Mesenteric fat pad (tissue), 1 donor: ENCODE measurements around the gene PTPRD. TPM values are rescaled to one million over a fixed set of nuclear protein-coding genes. Genes with fewer than 3 reads are reported as not detected.

Experiments
- DNase-seq: peaks from one replicate; pipeline ENCODE4 v3.0.0-alpha.2; 2020; ENCODE audit warnings: low spot score
- total RNA-seq: library from RNA; stranded (reverse); fragmentation: NEBNext Ultra II Directional; extraction: Animal tissue kit (Norgen Biotek cat#: 25700); gene quantifications from one replicate; pipeline ENCODE4 v1.2.1, GENCODE V29; 2021
- donor health status: DM: yes; HTN: yes; CAD: no.

Gene PTPRD
- total RNA-seq, 1 donor from 2014 or later, result 18.0 TPM

DNA sequence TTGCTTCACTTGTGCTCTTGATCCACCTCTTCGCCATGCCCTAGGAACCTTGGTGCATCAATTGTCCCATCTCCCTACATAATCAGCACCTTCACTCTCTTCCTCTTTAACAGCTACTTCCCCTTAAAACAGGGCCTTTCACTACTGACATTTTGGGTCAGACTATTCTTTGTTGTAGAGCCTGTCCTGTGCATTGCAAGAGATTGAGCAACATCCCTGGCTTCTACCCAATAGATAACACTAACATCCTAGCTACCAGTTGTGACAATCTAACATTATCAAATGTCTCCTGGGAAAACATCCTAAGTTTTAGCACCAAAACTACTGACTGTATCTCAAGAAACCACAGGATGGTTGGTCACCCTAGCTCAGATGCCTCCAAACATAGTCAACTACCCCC lies 1958.9 kb downstream of the PTPRD start:
- no peak for DNase-seq

DNA sequence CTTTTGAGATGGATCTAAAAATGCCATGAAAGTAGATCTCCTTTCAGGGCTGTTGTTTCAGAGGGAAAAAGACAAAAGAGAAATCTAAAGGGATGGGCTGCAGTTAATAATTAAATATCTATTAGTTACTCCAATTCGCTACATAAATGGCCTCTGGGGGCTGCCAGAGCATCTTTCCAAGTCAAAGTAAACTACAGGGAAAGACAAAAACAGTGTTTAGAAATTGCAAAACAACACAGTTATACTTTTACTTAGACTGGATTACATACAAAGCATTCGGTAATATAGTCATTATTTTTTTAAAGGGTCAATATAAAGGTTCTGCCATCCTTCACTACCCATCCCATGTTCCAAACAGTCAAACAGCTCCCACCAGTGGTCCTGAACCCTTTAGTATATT lies 1959.7 kb downstream of the PTPRD start:
- DNase-seq, result no peak

DNA sequence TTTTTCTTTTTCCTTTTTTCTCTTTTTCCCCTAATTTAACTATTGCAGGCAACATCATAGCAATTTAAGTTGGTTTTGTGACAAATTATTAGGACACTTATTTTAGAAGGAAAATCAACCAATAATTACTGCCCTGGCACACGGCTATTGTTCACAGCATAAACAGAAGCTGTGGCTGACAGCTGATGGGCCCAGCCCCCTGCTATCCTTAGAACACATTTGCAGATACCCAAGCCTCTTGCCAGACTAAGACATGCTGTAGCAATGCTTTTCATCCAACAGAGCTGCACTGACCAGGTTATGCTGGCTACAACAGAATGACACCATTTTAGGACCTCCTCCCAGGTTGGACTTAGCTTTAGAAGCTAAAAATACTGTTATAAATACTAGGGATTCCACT lies 1960.5 kb downstream of the PTPRD start:
- DNase-seq, result no peak

DNA sequence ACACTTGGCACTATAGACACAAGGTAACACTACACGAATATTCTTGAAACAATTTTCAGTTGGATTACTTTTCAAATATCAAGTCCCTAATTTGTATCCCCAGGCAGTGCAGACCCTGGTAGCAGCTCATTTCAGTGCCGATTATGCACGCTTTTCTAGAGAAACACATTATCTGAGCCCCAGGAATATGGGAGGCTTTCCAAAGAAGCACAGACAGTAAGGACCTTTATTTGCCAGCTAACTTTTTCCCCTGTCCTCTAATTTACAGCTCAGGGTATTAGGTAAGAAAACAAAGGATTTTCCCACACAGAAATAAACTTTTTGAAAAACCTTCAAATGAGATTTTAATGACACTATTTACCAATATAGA lies 1961.0 kb downstream of the PTPRD start:
- no peak for DNase-seq

DNA sequence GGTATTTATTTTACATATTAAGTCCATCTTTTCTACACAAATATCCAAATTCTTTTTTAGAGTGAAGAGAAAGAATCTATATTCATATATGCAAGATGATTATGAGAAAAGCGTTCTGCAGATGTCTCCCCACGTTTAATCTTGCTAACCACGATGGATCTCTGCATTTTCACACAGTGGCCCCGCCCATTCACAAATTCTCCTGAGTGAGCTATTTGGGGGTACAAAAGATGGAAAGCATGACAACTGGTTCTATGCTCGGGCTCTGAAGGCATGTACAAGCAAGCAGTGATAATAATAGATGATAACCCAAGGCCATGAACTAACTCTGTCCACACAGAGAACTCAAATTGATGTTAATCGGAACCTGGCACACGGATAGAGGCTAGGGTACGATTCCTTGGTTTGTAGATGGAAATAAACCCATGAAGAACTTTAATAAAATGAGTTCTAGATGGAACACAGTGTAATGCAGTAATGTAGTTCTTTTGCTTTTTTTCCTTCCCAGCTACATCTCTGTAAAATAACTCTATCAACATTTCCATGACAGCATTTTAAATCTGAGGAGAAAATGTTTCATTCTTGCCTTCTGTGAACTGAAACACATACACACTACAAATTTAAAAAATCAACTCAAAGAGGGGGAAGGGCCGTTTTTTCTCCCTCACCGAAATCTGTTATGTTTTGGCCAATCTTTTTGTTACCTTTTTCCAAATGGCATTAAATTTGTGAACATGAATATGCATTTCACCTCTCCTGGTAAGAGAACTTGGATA lies 1961.5 kb downstream of the PTPRD start:
- DNase-seq, result no peak

DNA sequence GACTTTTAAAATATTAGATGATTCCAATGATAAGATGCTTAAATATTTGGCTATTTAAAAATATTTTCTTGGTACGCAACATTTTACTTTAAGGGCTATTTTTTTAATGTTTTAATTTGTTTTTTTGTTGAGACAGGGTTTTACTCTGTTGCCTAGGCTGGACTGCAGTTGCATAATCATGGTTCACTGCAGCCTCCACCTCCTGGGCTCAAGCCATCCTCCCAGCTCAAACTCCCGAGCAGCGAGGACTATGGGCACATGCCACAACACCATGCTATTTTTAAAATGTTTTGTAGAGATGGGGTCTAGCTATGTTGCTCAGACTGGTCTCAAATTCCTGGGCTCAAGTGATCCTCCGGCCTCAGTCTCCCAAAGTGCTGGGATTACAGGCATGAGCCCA lies 1963.0 kb downstream of the PTPRD start:
- no peak for DNase-seq

DNA sequence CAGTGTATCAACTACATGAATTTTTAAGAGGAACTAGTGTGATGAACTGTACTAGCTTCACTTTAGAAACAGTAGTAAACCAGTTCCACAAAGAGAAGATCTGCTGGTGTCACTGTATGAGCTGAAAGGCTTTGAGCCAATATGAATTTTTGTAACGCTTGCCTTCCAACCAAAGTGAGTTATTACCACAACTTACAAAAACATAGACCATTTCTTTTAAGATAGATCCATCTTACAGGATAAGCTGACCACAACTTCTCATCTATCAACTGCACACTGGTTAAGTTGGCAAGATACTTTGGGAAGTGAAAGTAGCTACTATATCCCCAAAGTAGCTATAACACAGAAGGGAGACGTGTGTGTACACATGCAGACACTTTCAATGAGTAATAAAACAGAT lies 1963.6 kb downstream of the PTPRD start:
- no peak for DNase-seq

DNA sequence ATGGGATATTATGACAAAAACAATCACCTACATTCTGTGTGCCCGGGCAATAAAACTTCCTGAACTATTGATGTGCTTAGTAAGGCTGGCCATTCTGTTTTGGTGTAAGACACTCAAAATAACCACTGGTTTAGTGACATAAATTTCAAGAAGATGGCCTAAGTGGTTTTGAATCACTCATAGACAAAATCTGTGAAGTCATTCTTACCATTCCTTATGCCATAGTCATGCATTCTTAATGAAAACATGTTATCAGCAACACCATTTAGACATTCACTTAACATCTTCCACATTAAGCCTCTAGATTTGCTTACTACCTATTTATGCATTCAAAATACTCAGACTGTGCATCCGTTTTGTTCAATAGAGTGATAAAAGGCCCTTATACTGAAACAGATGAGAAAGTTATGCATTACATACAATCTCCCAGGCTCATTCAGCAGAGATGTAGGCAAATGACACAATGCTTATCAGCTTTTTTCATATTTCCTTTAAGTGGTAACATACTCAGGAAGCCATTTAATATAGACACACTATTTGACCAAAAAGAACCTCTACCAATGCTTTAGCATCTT lies 1964.4 kb downstream of the PTPRD start:
- DNase-seq, result no peak

DNA sequence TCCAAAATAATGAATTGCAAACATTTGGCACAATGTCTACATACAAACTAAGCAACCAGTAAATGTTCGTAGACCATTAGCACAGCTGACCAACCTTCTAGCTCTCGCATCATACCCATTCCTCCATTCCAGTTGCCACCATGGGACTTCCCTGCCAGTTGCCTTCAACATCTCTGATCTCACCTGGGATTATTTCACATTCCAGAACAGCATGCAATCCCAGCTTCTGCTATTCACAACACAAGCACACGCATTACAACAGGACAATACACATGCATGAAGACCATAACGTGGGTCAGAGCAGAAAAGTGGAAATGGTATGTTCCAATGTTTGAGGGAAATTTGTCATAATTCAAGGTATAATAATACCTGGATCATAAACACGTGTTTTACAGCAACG lies 1965.0 kb downstream of the PTPRD start:
- DNase-seq, result no peak

DNA sequence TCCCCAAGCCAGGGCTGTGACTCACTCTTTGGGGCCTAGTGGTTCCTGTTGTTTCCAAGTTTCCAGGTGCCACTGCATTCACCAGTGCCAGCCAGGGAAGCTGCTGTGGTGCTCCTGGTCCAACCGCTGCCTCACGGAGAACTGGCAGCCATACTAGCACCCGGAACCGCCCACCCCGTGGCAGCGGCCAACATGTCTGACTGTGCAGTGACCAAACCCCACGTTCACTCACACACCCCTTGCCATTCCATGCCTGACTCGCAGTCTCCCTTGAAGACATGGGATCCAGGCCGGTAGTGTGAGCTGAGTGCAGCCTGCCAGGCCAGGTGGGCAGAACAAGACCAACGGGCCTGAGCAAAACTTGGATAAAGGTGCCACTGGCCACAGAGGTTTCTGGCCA lies 1968.2 kb downstream of the PTPRD start:
- no peak for DNase-seq

DNA sequence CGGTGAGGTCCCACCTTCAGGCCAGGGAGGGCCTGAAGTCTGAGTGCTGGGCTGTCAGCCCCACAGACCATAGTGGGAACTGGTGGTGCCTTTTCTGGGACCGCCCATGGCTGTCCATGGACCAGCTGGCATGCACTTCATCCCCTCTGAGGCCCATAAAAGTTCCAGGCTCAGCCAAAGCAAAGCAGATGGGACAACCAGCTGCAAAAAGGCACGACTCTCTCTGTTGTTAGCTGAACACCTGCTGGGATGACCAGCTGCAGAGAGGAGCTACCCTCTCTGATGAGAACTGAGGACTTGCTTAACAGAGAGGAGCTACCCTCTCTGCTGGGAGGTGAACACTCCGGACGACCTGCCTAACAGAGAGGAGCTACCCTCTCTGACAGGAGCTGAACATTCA lies 1968.9 kb downstream of the PTPRD start:
- DNase-seq, result no peak

DNA sequence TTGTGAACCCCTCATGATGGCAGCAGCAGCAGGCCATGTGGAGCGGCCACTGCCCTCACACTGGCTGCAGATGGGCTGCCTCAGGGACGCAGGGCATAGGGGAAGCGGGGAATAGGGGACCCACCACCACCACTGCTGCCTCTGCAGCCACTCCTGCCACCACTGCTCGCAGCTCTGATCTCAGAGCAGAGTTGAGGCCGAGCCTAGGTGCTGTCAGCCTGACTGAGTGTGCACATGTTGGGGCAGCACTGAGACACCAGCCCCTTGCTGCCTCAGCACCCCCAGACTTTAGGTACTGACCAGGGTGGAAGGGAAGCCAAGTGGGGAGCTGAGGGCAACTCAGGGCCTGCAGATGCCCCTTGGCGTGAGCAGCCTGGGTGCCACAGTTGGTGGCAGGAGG lies 1969.3 kb downstream of the PTPRD start:
- DNase-seq, result no peak

DNA sequence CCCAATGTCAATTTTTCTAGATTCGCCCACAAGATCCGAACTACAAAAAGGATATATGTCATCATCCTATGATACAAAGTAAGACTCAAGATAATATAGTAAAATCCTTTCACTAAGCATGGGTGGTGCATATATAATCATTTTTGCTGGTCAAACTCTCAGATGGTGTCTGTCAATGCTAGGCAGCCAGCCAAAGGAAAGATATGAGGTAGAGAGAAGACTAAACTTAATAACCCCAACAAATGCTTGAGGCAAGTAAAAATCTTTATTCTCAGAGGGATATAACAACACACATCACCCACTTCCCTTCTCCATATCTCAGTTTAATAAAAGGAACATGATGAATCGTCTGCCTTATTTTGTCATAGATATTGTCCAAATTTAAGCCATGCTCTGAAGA lies 1972.0 kb downstream of the PTPRD start:
- no peak for DNase-seq

DNA sequence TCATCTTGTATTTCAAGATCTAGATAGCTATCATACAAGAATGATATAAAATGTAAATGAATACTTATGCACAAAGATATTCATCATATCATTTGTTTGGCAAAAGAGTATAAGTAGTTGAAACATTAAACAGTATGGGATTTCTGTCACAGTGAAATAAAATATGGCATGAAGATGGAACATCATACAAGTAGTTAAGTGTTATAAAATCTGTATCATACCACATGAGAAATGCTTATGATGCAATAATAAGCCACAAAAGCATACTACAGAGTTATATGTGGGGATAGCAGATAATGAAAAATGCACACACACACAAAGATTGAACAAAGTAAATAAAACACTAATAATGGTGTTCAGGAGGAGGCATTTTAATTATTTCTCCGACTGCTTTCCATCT lies 1975.2 kb downstream of the PTPRD start:
- no peak for DNase-seq

DNA sequence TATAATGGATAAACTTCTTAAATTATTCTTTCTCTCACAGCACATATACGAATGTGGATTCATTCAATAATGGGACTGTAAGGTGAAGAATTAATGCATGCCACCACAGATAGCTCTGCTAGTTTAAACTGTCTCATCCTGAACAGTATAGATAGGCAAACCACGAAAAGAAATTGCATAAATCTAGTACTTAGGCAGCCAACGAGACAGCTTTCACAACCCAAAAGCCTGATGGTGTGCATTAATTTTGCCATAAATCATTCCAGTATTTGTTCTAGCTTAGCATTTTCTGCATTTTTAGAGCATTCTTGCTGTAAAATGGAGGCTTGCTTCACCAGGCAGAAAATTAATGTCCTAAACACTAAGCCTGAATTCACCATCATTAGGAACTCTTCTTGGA lies 1979.0 kb downstream of the PTPRD start:
- DNase-seq, result no peak

DNA sequence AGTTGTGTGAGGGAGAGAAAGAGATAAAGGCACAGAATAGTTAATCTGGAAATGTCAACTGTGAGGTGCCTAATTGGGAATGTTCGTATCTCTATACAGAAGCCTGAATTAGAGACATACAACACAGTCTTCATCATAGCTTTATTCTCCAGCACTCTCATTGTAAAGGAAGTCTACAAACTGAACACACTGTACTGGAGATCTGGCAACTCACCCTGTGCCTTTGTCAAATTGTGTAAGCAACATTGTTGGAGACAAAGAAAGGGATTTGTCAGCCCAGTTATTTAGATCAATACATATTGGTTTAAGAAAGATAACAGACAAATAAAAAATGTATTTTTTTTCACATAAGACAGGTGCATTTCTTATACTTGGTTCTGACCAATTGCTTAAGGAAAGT lies 1980.3 kb downstream of the PTPRD start:
- no peak for DNase-seq

DNA sequence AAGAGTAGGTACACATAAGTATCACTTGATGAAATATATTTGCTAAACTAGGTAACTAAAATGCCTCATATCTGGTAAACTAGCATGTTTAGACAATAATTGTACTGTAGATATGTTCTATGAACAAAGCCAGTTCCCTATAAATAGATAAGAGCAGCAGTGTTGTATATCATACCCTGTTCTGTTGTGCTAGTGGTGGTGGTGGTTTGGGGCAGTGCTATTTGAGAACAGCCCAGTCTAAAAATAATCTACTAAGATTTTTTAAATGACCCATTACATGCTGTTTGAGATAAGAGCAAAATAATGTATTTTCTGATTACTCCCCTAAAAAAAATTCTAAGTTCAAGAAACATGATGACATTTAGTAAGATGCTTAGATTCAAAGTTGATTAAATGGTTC lies 1984.0 kb downstream of the PTPRD start:
- no peak for DNase-seq

DNA sequence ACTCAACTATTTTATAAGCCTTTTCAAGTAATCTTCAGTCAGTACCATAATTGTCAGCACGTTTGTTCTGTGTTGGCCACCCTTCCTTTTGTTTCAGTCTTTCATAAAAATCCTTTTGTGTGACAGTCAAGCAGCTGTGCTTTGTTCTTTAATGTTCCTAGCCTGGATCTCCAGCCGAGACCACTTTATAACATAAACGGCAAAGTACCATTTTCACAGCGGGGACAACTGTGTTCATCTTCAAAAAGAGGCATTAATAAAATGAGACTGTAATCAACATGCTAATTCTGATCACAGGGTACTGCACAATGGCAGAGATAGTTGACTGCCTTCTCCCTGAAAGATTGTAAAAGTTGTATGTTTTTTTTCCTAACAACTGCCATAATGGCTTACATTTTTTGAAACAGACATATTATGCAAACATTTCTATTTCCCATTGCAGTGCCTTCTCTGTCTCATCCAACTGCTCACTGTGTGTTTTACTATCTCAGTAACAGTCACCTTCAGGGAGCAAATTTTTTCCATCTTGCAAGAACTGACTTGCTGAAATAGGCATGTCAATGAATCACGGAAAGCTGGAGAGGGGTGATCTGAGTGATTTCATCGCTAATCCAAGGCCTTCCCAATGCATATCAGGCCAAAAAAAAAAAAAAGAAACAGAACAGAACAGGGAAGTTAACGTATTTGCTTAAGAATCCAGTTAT lies 1984.7 kb downstream of the PTPRD start:
- DNase-seq, result no peak

DNA sequence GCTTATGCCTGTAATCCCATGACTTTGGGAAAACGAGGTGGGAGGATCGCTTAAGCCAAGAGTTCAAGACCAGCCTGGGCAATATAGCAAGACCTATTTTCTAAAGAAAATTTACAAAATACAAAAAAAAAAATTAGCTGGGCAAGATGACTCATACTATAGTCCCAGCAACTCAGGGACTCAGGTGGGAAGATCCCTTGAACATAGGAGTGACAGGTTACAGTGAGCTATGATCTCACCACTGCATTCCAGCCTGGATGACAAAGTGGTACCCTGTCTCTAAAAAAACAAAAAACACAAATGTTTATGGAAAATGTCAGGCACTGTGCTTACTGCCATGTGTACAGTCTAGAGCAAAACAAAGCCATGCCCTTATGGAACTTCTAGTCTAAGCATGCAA lies 1989.9 kb downstream of the PTPRD start:
- DNase-seq, result no peak

DNA sequence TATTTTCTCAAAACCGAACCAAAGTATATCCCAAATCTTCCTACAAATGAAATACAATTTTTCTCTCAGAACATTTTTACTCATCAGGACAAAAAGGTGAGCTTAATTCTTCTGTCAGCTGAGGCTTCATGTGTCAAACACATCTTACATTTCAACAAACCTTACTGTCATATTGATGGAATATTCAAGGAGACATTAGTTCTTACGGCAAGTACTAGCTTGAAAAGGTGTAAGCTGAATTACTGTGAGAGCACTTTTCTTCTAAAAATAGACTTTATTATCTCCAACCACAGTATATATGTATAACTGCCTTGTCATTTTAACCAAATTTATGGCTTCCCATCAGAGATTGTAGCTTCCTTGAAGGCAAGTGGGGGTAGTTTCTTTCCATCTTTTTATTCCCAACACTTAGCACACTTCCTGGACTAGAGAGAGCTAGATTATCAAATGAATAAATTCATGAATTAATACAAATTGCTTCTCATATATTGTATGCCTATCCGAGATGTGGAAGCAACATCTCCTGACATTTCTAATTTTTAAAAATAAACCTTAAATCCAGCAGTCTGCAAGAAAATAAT lies 1990.5 kb downstream of the PTPRD start:
- DNase-seq, result no peak

DNA sequence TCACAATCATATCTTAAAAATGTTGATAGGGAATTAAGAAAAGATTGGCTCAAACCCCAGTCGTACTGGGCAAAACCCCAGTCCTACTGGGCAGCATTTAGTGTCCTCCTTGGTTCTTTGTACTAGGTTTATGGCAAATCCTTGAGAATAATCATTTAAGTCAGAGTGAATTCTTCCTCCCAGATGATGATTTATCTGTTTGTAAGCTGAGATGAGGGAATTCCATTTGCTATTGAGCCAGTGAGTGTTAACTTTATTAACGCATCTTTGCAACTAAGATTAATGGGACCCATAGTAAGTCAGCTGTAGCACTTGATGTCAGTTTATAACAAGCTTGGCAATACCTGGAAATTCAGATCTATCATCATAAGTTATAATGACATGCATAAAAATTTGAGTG lies 1991.4 kb downstream of the PTPRD start:
- DNase-seq, result no peak

DNA sequence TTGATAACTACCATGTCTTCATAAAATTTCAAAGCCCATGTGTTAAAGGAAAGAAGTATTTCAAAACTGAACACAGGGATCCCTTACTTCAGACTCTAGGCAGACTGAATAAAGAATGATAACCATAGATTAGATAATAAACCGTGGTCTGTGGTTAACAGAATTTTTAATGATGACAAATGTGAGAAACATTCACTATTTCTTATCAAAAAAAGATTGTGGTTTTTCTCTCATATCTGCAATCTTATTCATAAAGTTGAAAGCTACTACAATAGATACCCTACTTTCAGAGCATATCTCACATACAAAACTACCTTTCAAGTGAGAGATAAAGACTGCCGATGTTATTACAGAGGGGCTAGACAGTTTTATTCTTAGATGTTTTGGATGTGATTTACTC lies 1996.4 kb downstream of the PTPRD start:
- no peak for DNase-seq
